HepG2 (cell line): Measurements from ENCODE around the gene SCN9A. TPM values are rescaled to one million over a fixed set of nuclear protein-coding genes. Genes with fewer than 3 reads are reported as not detected.

Experiments used
- CEBPB ChIP-seq: IDR thresholded peaks from 2 replicates; pipeline ENCODE4 v1.6.1; 2011; ENCODE audit warnings: low read depth, low read length, improper control_type of control experiment, borderline replicate concordance
- ESRRA ChIP-seq: sonication (generic); formaldehyde crosslinking; IDR thresholded peaks from 2 replicates; pipeline ENCODE4 v1.5.1; 2020; ENCODE audit warnings: mild to moderate bottlenecking, low read depth, missing genetic modification reagents
- FOXM1 ChIP-seq: sonication (generic); formaldehyde crosslinking; IDR thresholded peaks from 2 replicates; pipeline ENCODE4 v1.5.0; 2020; ENCODE audit warnings: missing genetic modification reagents
- GATAD2A ChIP-seq: IDR thresholded peaks from 2 replicates; pipeline ENCODE4 v1.6.1; 2016
- HNF1B ChIP-seq: sonication (generic); formaldehyde crosslinking; IDR thresholded peaks from 2 replicates; pipeline ENCODE4 v1.5.1; 2020; ENCODE audit warnings: mild to moderate bottlenecking, moderate library complexity, missing genetic modification reagents
- HNF4A ChIP-seq: sonication (generic); formaldehyde crosslinking; IDR thresholded peaks from 2 replicates; pipeline ENCODE4 v1.4.0; 2020; ENCODE audit warnings: missing genetic modification reagents
- KLF13 ChIP-seq: sonication (generic); formaldehyde crosslinking; IDR thresholded peaks from 2 replicates; pipeline ENCODE4 v1.4.0; 2020; ENCODE audit warnings: mild to moderate bottlenecking, missing genetic modification reagents
- KLF6 ChIP-seq: IDR thresholded peaks from 2 replicates; pipeline ENCODE4 v1.8.0; 2016; ENCODE audit warnings: missing biosample characterization, missing genetic modification reagents
- POGK ChIP-seq: sonication (generic); formaldehyde crosslinking; conservative IDR thresholded peaks from 2 replicates; pipeline ENCODE4 v1.8.0; 2022; ENCODE audit warnings: mild to moderate bottlenecking, moderate library complexity, missing genetic modification reagents
- REPIN1 ChIP-seq: sonication (generic); formaldehyde crosslinking; IDR thresholded peaks from 2 replicates; pipeline ENCODE4 v1.8.0; 2022; ENCODE audit warnings: missing genetic modification reagents, low read depth, mild to moderate bottlenecking, borderline replicate concordance
- TCF12 ChIP-seq, 2 experiments: fragments of 450-650 bp in 1 of 2; sonication (generic) in 1 of 2; formaldehyde crosslinking in 1 of 2; IDR thresholded peaks; 2 replicates each; pipeline versions ENCODE4 v1.6.1 to v1.8.0; 2017 to 2022; ENCODE audit warnings: antibody characterized with exemption in 1 of 2, mild to moderate bottlenecking in 1 of 2, missing genetic modification reagents in 1 of 2, moderate library complexity in 1 of 2
- THAP11 ChIP-seq: IDR thresholded peaks from 2 replicates; pipeline ENCODE4 v1.6.1; 2016; ENCODE audit warnings: missing biosample characterization, missing genetic modification reagents
- ZFP62 ChIP-seq: sonication (generic); formaldehyde crosslinking; IDR thresholded peaks from 2 replicates; pipeline ENCODE4 v1.4.0; 2020; ENCODE audit warnings: missing genetic modification reagents
- ZNF10 ChIP-seq: sonication (generic); formaldehyde crosslinking; IDR thresholded peaks from 2 replicates; pipeline ENCODE4 v1.4.0; 2020; ENCODE audit warnings: mild to moderate bottlenecking, low read depth, missing genetic modification reagents, borderline replicate concordance
- ZNF121 ChIP-seq: sonication (generic); formaldehyde crosslinking; IDR thresholded peaks from 2 replicates; pipeline ENCODE4 v1.5.0; 2020; ENCODE audit warnings: mild to moderate bottlenecking, missing genetic modification reagents
- ZNF3 ChIP-seq: IDR thresholded peaks from 2 replicates; pipeline ENCODE4 v1.7.0; 2017; ENCODE audit warnings: inconsistent platforms
- ZNF547 ChIP-seq: sonication (generic); formaldehyde crosslinking; IDR thresholded peaks from 2 replicates; pipeline ENCODE4 v1.5.1; 2020; ENCODE audit warnings: mild to moderate bottlenecking, missing genetic modification reagents
- ZNF644 ChIP-seq: IDR thresholded peaks from 2 replicates; pipeline ENCODE4 v1.6.1; 2016; ENCODE audit warnings: low read depth
- ZNF674 ChIP-seq: sonication (generic); formaldehyde crosslinking; IDR thresholded peaks from 2 replicates; pipeline ENCODE4 v1.5.0; 2020; ENCODE audit warnings: low read depth, mild to moderate bottlenecking, missing genetic modification reagents
- ZNF720 ChIP-seq: sonication (generic); formaldehyde crosslinking; IDR thresholded peaks from 2 replicates; pipeline ENCODE4 v1.4.0; 2020; ENCODE audit warnings: missing genetic modification reagents
- polyA plus RNA-seq, 8 experiments: library from polyadenylated mRNA; depleted of rRNA in 3 of 8; stranded (reverse) in 7 of 8; unstranded in 1 of 8; fragments of >200 nt; fragmentation: Illumina TruSeq in 4 of 8; extraction: Trizol in 4 of 8; gene quantifications; 2 replicates each; pipeline versions ENCODE4 v1.2.1 to v1.2.3, GENCODE V29; 2011 to 2016; ENCODE audit warnings: low read depth in 4 of 8, missing spikeins in 1 of 8, mixed read lengths in 1 of 8; ENCODE audit not compliant: insufficient read depth in 1 of 8
- total RNA-seq, 5 experiments: library from RNA; depleted of rRNA; stranded (reverse); fragments of >200 nt; fragmentation: Illumina TruSeq; extraction: Trizol; gene quantifications; 2 replicates each; pipeline ENCODE4 v1.2.3, GENCODE V29; 2016; ENCODE audit warnings: low read depth in 1 of 5
- TF ChIP-seq, protein P1 (sequence below): sonication (generic); formaldehyde crosslinking; IDR thresholded peaks from 2 replicates; pipeline ENCODE4 v1.9.0; 2021; ENCODE audit warnings: missing genetic modification reagents, borderline replicate concordance
- TF ChIP-seq, protein P2 (sequence below): IDR thresholded peaks from 2 replicates; pipeline ENCODE4 v1.6.1; 2016; ENCODE audit warnings: mild to moderate bottlenecking
- TF ChIP-seq, protein P3 (sequence below): sonication (generic); formaldehyde crosslinking; conservative IDR thresholded peaks from 2 replicates; pipeline ENCODE4 v1.4.0; 2020; ENCODE audit warnings: missing genetic modification reagents

Gene SCN9A
- total and polyA plus RNA-seq, 2 of the 13 experiments (the other 11 are each of a cell fraction or from before 2014, with no cell fraction given), result 15.3 to 24.3 TPM

DNA sequence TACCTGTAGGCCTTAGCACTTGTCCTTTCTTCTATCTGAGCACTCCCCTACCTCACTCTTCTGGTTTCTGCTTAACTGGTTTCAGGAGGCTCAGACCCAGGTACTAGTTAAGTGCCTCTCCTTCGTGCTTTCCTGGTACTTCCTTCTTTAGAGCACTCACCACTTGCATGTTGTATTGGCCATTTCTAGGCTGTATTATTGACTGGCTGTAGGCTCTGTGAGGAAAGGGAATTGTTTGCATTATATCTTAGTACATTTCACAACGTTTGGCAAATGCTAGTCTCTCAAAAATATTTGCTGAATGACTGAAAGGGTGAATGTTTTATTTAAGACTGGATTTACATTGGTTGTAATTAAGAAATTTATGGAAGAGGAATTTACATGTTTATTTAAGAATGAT lies 212.0 kb downstream of the SCN9A start (continued):
- TF ChIP-seq TCF12 (IDR thresholded peaks at IDR 0.05), result no peak
- TF ChIP-seq TCF12 (CRISPR knock-in tag; IDR thresholded peaks at IDR 0.05), result no peak
- no peak for TF ChIP-seq ZNF10 (CRISPR knock-in tag)
- TF ChIP-seq HNF1B (CRISPR knock-in tag), result no peak
- 0 out of 2 replicates have a peak, but pooled peaks have one; percentile 22 for TF ChIP-seq KLF6
- no peak for TF ChIP-seq ZNF720 (CRISPR knock-in tag)
- TF ChIP-seq ZNF3 (CRISPR knock-in tag), result no peak
- TF ChIP-seq POGK (CRISPR knock-in tag), result 0 out of 2 replicates have a peak, but pooled peaks have one; percentile 39
- no peak for TF ChIP-seq FOXM1 (CRISPR knock-in tag)
- TF ChIP-seq ZNF674, result no peak
- TF ChIP-seq, protein P1, sequence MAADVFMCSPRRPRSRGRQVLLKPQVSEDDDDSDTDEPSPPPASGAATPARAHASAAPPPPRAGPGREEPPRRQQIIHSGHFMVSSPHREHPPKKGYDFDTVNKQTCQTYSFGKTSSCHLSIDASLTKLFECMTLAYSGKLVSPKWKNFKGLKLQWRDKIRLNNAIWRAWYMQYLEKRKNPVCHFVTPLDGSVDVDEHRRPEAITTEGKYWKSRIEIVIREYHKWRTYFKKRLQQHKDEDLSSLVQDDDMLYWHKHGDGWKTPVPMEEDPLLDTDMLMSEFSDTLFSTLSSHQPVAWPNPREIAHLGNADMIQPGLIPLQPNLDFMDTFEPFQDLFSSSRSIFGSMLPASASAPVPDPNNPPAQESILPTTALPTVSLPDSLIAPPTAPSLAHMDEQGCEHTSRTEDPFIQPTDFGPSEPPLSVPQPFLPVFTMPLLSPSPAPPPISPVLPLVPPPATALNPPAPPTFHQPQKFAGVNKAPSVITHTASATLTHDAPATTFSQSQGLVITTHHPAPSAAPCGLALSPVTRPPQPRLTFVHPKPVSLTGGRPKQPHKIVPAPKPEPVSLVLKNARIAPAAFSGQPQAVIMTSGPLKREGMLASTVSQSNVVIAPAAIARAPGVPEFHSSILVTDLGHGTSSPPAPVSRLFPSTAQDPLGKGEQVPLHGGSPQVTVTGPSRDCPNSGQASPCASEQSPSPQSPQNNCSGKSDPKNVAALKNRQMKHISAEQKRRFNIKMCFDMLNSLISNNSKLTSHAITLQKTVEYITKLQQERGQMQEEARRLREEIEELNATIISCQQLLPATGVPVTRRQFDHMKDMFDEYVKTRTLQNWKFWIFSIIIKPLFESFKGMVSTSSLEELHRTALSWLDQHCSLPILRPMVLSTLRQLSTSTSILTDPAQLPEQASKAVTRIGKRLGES (CRISPR knock-in tag), result no peak
- peak; percentile 31; the same call in 1 of the 2 replicates for TF ChIP-seq REPIN1
- TF ChIP-seq CEBPB, result peak; percentile 79; the same call in 1 of the 2 replicates
- TF ChIP-seq, protein P2, sequence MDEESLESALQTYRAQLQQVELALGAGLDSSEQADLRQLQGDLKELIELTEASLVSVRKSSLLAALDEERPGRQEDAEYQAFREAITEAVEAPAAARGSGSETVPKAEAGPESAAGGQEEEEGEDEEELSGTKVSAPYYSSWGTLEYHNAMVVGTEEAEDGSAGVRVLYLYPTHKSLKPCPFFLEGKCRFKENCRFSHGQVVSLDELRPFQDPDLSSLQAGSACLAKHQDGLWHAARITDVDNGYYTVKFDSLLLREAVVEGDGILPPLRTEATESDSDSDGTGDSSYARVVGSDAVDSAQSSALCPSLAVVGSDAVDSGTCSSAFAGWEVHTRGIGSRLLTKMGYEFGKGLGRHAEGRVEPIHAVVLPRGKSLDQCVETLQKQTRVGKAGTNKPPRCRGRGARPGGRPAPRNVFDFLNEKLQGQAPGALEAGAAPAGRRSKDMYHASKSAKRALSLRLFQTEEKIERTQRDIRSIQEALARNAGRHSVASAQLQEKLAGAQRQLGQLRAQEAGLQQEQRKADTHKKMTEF, result 0 out of 2 replicates have a peak, but pooled peaks have one; percentile 56
- TF ChIP-seq, protein P3, sequence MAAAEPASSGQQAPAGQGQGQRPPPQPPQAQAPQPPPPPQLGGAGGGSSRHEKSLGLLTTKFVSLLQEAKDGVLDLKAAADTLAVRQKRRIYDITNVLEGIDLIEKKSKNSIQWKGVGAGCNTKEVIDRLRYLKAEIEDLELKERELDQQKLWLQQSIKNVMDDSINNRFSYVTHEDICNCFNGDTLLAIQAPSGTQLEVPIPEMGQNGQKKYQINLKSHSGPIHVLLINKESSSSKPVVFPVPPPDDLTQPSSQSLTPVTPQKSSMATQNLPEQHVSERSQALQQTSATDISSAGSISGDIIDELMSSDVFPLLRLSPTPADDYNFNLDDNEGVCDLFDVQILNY, result no peak
- 0 out of 2 replicates have a peak, but pooled peaks have one; percentile 22 for TF ChIP-seq THAP11 (CRISPR knock-in tag)
- TF ChIP-seq ZNF547 (CRISPR knock-in tag), result no peak
- peak; percentile 88 for TF ChIP-seq ZNF644 (CRISPR knock-in tag)
- peak; percentile 88 for TF ChIP-seq GATAD2A
- TF ChIP-seq HNF4A, result peak; percentile 54
- no peak for TF ChIP-seq ZFP62 (CRISPR knock-in tag)
- no peak for TF ChIP-seq KLF13
- TF ChIP-seq ESRRA, result no peak
- 0 out of 2 replicates have a peak, but pooled peaks have one; percentile 29 for TF ChIP-seq ZNF121
